Limb (tissue), 2 donors: Measurements from ENCODE around the gene VILL.
"Not testable (repeated sequence)": the region's sequence is repeated elsewhere in the genome, so short reads cannot be mapped to it uniquely, and the experiment has no call there.

Experiments used
- DNase-seq, 2 donors: peaks; one replicate each; pipeline ENCODE4 v3.0.0-alpha.2; 2016; ENCODE audit errors: extremely low spot score in 2 of 2

VILL gene

GRCh38 chr3:38033586-38033985 is 43.0 kb downstream of the VILL start:
- DNase-seq = not testable (repeated sequence)

- not testable (repeated sequence) for DNase-seq
Measured at GRCh38 chr3:38034335-38034734, 43.7 kb downstream of the VILL start.

GRCh38 chr3:38036286-38036685 is 45.7 kb downstream of the VILL start:
- no peak for DNase-seq

- DNase-seq = no peak
Measured at GRCh38 chr3:38036906-38037305, 46.3 kb downstream of the VILL start.

- DNase-seq = no peak
Measured at GRCh38 chr3:38038447-38038911, 47.9 kb downstream of the VILL start.

GRCh38 chr3:38039101-38039898 is 48.7 kb downstream of the VILL start, which contains the start of gene DLEC1:
DLEC1 (plus strand) TSS chr3:38039208; CDS start chr3:38039226, 18 bp downstream.
- DNase-seq = peak; percentile 44 to 71

GRCh38 chr3:38039899-38040261 is 49.3 kb downstream of the VILL start:
- DNase-seq = no peak

- DNase-seq = no peak
Measured at GRCh38 chr3:38040401-38040800, 49.8 kb downstream of the VILL start.

- DNase-seq = no peak
Measured at GRCh38 chr3:38043486-38043885, 52.9 kb downstream of the VILL start.

- no peak for DNase-seq
Measured at GRCh38 chr3:38046027-38046426, 55.4 kb downstream of the VILL start.

- DNase-seq = no peak
Measured at GRCh38 chr3:38046821-38047220, 56.2 kb downstream of the VILL start.

GRCh38 chr3:38047896-38048295 is 57.3 kb downstream of the VILL start:
- no peak for DNase-seq

- no peak for DNase-seq
Measured at GRCh38 chr3:38049358-38050126, 59.0 kb downstream of the VILL start.

- no peak for DNase-seq
Measured at GRCh38 chr3:38051131-38051530, 60.5 kb downstream of the VILL start.

GRCh38 chr3:38053286-38053685 is 62.7 kb downstream of the VILL start:
- DNase-seq = not testable (repeated sequence)

GRCh38 chr3:38053813-38054498 is 63.4 kb downstream of the VILL start:
- DNase-seq = not testable (repeated sequence)

GRCh38 chr3:38054499-38055001 is 64.0 kb downstream of the VILL start:
- no peak for DNase-seq
